ENCODE measurements around the gene FGF22.
"Not testable (repeated sequence)": the region's sequence is repeated elsewhere in the genome, so short reads cannot be mapped to it uniquely, and the experiment has no call there.

- not testable (repeated sequence) for TF ChIP-seq CTCF, POLR2A (IDR thresholded peaks at IDR 0.05)
Measured at GRCh38 chr19:668675-669434, 29.2 kb downstream of the FGF22 start.

All from esophagus squamous epithelium (tissue), 4 donors.